H54 (cell line): Measurements from ENCODE around the gene MAP1LC3B.
A peak's percentile ranks its signal among the peaks of the same experiment; 100 is the strongest.
"Not testable (repeated sequence)": the region's sequence is repeated elsewhere in the genome, so short reads cannot be mapped to it uniquely, and the experiment has no call there.

ENCODE experiments used
- DNase-seq: peaks from one replicate; pipeline ENCODE4 v3.0.0; 2011; ENCODE audit warnings: low spot score, mixed read lengths; ENCODE audit not compliant: insufficient read length
- FAIRE-seq: peaks from 3 replicates; lab custom pipeline; 2011; peaks lifted over from hg19 to GRCh38; lab: Jason Lieb, UNC
- POLR2A ChIP-seq: IDR thresholded peaks from 2 replicates; pipeline ENCODE4 v1.6.1; 2011; ENCODE audit warnings: low read depth, mild to moderate bottlenecking, low read length

The MAP1LC3B gene

DNA sequence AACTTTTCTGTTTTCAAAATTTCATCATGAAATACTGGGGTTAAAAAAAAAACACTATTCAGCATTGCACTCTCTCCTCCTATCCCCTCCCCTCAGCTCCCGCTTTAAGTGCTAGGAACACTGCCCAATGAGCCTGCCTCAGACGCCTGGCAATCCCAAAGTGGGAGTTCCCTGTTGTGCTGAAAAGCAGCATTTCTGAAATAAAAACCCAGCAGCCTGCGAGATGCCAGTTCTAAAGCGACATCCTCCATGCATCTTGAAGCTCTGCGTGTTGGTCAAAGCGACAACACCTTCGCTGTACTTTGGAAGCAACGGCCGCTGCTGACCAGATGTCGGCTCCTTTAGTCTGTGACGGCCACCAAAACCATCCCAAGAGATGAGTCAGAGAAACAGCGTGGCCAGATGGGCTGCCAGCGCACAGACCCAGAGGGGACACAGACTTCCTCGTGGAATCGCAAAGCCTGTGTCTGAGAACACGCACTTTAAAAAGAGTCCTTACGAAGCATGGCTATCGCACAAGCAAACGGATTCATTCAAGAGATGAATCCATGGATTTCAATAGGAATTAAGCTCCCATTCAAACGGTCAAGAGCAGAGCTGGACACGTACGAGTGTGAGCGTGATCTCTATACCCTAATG is 41.3 kb upstream of the MAP1LC3B start:
- DNase-seq (no peak), FAIRE-seq (no peak)
- no peak for TF ChIP-seq POLR2A

GRCh38 chr16:87351320-87351698 is 40.8 kb upstream of the MAP1LC3B start:
- no peak for TF ChIP-seq POLR2A
- FAIRE-seq = no peak
- DNase-seq = no peak

DNA sequence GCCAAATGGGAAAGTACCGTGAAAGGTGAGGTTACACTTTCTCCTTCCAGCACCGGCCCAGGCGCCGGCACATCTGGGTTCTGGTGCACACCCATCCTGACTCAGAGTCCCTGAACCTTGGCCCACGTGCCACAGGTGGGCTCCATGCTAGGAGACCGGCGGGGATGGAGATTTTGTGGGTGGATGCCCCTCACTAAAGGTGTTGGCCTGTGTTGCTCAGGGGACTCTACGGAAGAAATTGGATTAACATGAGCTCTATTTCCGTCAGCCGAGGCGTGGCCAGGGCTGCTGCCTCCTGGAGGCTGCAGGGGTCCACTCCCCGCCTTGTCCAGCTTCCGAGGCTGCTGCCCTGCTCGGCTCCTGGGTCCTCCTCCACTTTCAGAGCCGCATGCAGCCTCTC is 39.3 kb upstream of the MAP1LC3B start:
- FAIRE-seq (no peak), DNase-seq (no peak)
- no peak for TF ChIP-seq POLR2A

DNA sequence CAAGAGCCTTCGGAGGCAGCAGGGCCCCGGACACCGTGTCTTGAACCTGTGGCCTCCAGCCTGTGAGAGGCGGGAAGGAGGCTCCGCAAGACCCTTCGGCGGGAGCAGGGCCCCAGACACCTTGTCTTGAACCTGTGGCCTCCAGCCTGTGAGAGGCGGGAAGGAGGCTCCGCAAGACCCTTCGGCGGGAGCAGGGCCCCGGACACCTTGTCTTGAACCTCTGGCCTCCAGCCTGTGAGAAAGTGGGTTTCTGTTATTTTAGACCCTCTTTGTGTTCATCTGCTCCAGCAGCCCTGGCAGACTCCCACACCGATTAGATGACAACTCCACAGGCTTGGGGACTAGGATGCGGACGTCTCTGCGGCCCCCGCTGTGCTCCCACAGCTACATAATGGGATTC is 38.5 kb upstream of the MAP1LC3B start:
- FAIRE-seq (no peak), DNase-seq (no peak)
- no peak for TF ChIP-seq POLR2A

GRCh38 chr16:87356491-87356853 is 35.7 kb upstream of the MAP1LC3B start:
- TF ChIP-seq POLR2A = no peak
- FAIRE-seq = no peak
- DNase-seq = no peak

DNA sequence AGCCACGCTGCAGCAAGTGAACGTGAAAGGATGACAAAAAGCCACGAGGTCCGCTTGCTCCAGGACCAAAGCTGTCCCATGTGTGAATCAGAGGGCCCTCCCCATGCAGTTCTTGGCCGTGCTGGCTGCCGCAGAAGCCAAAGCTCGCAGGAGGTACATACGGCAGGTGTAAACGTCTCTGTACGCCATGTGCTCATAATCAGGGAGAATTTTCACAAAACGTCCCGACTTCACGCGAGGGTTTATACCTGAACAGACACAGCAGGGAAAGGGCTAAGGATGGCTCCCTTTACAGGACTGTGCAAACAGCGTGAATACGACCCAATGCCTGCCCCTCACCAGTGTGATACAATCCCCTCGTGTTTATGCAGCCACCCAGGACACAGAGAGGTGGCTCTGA is 33.9 kb upstream of the MAP1LC3B start:
- FAIRE-seq (no peak), DNase-seq (no peak)
- TF ChIP-seq POLR2A = no peak

DNA sequence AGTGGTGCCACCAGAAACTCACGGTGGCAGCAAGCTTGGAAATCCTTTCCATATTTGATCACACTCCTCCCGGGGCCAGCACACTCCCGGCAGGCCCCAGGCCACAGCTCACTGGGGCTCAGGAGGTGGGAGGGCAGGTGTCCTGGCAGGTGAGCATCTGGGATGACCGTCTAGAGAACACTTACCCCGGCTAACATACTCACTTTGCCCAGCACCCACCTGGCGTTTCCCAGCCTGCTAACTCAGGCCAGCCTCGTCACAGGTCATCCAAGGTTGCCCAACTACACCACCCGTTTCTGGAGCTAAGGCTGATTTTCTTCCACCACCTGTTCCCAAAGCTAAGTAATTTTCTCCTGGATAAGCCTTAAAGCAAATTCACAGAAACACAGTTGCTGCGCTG is 33.4 kb upstream of the MAP1LC3B start:
- FAIRE-seq (no peak), DNase-seq (no peak)
- no peak for TF ChIP-seq POLR2A

- FAIRE-seq = no peak
- no peak for TF ChIP-seq POLR2A
- no peak for DNase-seq
Observed at GRCh38 chr16:87359121-87359520, 33.0 kb upstream of the MAP1LC3B start.

- no peak for FAIRE-seq
- TF ChIP-seq POLR2A = no peak
- no peak for DNase-seq
Observed at GRCh38 chr16:87360862-87361610, 31.1 kb upstream of the MAP1LC3B start.

DNA sequence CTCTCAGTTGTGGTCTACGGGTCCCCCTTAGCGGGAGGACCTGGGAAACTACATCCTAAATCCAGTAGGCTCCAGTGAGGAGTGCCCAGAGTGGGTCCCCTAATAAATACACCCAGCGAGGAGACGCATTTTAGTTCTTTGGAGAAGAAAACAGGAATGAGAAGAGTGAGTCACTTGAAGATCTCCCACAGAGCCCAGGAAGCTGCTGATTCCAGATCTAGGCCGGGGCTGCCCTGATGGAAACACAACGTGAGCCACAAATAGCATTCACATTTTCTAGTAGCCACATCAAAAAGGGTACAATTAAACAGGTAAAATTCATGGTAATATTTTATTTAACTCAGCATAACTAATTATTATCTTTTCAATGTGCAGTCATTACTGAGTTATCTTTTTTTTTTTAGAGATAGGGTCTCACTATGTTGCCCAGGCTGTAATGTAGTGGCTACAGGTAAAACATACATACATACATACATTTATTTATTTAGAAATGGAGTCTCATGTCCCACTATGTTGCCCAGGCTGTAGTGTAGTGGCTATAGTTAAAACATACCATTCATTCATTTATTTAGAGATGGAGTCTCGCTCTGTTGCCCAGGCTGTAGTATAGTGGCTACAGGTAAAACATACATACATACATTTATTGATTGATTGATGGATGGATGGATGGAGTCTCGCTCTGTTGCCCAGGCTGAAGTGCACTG is 30.1 kb upstream of the MAP1LC3B start:
- DNase-seq (no peak), FAIRE-seq (no peak)
- no peak for TF ChIP-seq POLR2A

DNA sequence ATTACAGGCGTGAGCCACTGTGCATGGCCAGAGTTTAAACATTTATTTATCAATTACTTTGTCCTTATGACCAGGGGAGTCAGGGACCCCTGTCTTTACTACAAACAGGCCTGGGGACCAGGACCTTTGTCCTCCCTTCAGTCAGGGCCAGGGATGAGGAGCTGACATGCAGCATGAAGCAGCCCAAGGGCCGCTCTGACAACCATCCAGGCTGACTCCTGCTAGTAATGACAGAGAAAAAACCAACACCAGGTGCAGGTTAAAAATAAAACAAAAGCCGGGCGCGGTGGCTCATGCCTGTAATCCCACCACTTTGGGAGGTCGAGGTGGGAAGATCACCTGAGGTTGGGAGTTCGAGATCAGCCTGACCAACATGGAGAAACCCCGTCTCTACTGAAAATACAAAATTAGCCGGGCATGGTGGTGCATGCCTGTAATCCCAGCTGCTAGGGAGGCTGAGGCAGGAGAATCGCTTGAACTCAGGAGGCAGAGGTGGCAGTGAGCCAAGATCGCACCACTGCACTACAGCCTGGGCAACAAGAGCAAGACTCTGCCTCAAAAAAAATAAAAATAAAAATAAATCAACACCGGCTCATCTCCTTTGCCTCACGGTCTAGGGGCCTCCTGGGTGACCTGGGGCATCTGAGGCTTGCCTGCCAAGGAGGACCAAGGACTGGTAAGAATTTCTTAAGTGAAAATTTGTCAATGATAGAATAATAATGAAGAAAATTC is 29.1 kb upstream of the MAP1LC3B start:
- DNase-seq, FAIRE-seq: not testable (repeated sequence)

DNA sequence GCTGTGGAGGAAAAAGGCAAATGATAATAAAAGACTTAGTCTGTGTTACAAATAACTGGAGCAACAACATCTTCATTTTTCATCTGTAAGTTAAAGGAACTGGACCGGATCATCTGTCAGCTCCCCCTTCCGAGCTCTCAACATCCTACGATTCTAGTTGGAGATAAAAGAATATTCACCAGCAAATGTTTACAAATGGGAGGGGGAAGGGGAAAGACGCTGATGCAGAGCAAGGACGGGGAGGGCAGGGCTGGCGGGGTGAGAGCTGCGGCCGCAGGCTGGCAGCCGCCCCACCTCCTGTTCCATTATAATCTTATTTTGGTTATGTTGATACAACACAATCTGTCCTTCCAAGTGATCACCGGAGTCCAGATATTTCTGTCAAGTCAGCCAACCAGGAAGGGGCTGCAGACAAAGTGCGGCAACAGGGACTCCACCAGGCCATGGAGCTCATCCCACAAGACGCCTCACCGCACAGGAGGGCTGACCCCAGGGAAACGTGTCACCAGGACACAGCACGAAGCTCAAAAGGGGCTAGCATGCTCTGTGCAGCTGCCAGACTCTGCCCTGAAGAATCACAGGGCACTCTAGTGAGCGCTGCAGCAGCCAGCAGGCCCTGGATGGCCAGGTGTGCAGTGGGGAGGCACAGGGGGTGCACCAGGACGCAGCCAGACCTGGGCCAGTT is 28.2 kb upstream of the MAP1LC3B start:
- FAIRE-seq = no peak
- TF ChIP-seq POLR2A = 0 out of 2 replicates have a peak, but pooled peaks have one; percentile 18
- no peak for DNase-seq

DNA sequence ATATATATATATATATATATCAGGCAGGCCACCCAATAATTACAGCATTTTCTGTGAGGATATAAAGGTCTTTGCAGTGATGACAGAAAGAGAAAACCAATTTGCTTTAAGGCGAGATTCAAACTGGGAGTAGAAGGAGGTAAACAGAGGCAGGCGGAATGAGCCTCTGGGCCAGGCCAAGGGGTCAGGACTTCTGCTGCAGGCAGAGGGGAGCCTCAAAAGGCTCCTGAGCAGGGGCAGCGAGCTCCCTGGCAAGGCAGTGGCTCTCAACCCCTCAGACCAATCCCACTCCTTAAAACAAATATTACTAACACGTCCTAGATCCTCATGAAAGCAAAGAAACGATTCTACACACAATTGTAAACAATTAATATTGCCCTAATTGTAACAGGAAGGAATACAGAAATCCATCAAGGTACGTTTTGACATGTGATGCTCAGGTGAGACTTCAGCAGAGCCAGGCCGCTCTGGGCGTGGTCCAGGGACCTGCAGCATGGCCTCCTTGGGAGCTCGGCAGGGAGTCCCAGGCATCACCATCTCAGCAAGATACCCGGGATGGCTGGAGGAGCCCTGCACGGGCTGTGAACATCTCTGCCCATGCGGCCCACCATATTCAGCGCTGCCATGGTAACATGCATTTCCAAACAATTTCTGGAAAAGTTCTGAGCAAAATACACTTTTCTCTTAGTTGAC is 27.0 kb upstream of the MAP1LC3B start:
- FAIRE-seq = no peak
- no peak for DNase-seq
- no peak for TF ChIP-seq POLR2A
